CD4-positive, alpha-beta T cell treated with Interleukin-12 subunit alpha and Interleukin-12 subunit beta, for 1 hour (primary cell): ENCODE measurements around the gene B3GNT9.
"Not testable (repeated sequence)": the region's sequence is repeated elsewhere in the genome, so short reads cannot be mapped to it uniquely, and the experiment has no call there.

ENCODE experiments used
- DNase-seq: peaks from one replicate; pipeline ENCODE4 v3.0.0-alpha.2; 2020

The B3GNT9 gene

DNA sequence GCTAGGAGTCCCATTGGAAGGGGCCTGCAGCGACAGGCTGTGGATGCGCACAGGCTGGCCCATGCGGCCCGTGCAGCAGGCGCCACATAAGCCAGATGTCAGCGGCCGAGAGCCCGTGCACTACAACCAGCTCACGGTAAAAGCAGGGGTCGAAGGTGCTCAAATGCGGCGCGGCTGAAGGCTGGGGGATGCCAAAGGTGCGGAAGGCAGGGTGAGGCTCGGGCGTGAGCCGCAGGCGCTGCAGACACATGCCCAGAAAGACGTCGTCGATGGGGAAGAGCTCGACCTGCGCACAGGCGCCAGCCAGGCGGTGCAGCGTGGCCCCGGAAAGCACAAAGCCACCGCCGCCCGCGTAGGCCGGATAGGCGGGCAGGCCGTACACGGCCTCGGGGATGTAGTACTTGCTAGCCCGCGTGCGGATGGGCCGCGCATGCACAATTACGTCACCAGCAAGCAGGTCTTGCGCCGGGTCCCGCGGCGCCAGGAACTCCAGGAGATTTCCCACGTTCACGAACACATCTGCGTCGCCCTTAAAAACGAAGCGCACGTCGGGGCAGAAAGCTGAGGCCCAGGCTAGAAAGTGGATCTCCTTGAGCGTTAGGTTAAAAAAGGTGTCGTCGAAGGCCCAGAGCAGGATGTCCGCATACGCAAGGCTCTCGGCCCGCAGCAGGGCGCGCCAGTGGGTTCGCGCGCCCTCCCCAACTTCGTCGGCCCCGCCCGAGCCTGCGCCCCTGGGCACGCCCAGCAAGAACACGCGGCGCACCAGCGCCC is 1.3 kb downstream of the B3GNT9 start:
- no peak for DNase-seq

DNA sequence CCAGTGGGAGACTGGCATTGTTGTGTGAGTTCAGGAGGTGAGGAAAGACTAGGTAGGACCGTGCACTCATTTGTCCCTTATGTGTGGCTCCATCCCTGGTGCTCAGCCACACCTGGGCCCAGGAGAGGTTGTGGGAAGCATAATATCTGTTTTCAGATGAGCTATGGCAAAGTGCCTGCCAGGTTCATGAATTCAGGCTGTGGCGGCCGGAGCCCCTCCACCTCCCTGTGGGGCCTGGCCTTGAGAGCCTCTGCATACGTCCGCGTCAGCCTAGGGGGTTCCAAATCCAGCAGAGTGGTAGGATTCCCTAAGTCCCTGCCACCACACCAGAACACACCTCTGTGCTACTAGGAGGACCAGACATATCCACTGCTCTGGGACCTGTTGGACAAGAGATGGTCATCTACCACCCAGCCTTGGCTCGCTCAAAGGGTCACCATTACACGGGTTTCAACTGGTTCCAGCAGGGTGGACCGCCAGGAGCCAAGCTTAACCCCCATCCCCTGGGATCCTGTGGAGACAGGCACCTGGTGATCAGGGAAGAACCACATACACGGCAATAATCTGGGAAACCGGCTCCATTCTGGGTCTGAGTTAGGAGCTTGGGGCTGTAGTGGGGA is 2.0 kb downstream of the B3GNT9 start:
- DNase-seq: no peak

DNA sequence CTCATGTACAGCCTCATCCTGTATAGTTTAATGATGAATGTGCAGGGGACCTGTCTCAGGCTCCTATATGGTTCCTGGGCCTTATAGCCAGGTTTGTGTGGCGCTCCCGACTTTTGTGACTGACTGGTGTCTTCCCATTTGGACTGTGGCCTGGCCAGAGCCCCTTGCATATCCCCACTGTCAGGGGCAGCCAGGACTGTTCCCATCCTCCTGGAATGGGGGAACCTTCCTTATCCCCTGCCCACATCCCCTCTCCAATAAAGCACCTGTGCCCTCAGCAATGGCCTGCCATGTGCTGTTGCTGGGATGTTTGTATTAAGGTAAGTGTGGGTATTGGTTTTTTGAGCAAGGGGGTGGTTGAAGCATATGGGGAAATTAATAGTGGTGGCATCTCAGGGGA is 2.6 kb downstream of the B3GNT9 start:
- no peak for DNase-seq

DNA sequence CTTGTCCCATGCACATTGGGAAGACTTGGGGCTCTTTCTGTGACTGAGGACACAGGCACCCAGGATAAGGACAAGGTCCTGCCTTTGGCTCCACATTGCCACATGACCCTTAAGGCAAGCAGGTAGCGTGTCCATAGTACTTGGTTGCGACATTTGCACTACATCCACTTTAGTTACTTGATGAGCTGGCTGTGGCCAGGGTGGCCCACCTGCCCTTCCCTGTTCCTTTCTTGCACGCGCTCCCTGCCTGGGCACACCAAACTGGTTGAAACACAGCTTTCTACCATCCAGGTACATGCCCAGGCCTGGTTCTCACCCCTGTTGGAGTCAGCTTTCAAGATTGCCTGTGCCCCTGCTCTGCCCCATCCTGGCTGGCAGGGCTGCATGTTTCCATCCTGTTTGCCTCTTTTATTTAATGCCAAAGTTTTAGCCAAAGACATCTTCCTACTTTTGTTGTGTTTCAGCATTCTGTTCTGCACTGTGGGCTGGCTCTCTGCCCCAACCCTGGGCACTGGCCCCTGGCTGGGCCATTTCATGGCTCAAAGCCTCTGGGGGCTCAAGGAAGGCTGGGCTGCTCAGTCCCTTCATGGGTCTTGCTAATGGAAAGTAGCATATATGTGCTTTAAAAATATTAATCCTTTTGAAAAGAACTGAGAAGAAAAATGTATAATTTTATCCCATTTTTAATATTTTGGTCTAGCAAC is 3.2 kb downstream of the B3GNT9 start:
- DNase-seq: no peak

DNA sequence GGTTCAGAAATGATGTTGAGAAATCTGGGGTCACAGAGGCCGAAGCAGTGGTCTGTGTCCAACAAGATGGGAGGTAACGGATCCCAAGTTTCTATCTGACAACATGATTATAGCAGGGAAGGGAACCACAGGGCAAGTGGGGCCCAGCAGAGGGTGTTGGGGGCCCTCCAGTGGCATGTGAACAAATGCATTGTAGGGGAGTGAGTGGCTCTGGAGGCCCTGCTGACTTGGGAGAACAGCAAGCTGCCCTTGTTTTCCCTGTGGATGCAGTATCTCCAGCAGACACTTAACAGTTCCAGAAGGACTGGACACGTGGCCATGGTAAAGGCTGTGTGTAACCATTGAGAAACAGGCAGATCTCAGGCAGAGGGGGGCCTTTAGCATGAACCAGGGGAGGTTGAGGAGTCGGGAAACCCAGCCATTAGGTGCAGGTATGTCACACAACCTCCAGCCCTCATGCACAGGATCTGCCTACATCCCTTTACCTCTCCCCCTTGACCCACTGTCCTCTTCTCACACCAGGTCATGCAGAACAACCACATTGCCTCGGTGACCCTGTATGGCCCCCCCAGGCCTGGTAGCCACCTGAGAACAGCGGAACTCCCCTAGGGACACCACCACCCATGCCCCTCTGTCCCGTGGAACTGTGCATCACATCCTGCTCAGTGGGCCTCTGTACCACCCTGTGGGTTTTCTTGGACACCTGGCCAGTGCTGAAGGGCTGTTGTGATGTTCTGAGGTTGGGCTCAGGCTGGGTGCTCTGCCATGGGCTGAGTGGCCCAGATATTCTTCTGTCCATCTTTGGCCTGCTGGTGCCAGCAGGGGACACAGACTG is 4.1 kb downstream of the B3GNT9 start:
- no peak for DNase-seq

DNA sequence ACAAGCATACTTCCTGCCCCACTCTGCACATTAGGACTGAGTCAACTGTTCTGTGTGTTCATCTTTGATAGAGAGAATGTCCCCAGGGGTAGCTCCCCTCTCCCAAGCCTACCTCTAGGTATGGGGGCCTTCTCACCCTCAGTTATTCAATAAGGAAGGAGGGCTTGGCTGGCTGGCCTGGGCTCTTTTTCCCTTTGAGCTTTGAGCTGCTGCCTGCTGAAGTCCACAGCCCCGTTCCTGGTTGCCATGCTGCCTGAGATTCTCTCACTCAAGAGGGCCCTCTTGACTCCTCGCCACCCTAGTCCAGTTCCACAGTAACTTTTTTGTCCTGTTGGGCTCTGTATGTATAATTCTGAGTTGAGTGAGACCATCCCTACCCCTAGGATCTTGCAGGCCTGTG is 5.1 kb downstream of the B3GNT9 start:
- no peak for DNase-seq

DNA sequence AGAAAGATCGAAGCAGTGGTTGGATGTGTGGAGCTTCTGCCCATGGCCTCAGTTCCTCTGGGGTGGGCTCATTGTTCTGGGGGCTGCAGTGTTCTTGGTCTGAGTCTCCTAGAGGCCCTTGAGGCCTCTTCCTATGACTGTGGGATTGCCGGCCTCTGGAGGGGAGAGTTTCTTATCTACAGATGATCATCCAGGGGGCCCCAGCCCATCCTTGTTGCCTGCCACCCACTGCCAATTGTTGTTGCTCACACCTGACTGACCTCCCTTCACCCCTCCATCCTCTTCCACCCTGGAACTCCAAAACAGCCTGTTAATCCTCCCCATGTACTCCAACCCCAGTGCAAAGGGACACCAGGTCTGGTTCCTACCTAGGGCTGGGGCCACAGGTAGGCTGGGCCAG is 5.9 kb downstream of the B3GNT9 start:
- no peak for DNase-seq

DNA sequence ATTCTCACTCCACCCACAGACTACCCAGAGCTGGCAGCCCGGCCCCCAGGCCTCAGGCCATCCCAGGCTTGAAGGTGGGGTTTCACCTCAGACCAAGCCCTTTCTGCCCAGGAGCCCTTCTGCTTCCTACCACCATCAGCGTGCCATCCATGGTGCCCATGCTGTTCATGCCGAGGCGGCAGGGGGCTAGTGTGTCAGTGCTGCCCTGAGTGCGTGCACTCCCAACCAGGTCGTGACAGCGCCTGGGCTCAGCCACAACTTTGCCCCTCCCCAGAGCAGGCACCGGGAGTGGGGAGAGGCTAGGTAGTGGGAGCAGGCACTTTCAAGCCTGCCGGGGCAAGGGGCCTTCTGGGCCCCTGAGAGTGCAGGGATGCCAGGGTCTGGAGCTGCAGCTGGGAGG is 8.5 kb downstream of the B3GNT9 start:
- DNase-seq: no peak

DNA sequence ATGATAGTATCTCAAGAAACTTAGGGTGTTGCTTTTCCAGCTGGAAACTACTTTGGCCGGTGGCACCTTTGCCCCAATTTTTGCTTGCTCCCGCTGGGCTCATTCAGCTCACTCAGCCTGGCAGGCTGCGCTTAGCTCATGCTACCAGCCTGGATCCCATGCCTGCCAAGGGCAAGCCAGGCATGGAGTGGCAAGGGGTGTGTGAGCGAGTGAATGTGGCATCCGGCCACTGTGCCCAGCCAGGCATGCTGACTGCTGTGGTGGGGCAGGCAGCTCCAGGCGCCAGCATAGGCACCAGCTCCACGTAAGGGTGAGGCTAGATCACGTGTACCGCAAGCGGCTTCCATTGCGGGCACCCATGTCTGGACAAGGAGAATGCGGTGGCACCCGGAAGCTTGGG is 9.4 kb downstream of the B3GNT9 start:
- DNase-seq: no peak

DNA sequence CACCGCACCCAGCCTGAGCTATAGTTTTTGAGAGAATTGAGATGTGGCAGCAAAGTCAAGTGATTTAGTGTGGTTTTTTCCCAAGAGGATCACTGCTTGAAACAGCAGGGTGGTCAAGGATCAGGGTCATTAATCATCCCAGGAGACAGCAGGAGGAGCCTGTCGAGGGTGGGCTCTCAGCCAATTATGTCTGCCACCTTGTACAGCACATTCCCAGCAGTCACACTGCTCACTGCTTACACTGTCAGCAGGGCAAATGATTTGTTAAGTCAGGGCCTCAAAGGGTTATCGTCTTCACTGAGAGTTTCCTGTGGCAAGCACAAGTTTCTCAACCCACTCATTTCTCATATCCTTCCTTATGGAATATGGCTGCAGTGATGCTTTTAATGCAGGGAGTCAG is 13.2 kb downstream of the B3GNT9 start:
- DNase-seq: no peak

DNA sequence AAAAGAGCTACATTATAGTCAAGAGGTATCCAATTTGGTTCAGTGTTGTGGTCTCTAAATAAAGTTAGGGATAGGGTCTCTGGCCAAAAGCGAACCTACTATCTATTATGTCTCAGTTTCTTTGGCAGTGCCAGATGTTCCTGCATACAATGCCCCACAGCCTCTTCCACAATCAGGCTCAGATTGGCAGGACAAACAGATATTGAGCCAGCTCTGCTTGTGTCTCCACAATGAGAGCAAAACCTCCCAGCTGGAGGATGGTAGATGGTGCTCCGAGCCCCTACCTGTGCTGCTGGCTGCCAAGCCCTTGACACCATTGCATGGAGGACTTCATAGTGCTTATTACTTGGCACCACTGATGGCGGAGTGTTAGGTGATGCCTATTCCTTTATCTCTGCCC is 21.4 kb downstream of the B3GNT9 start:
- DNase-seq: no peak

DNA sequence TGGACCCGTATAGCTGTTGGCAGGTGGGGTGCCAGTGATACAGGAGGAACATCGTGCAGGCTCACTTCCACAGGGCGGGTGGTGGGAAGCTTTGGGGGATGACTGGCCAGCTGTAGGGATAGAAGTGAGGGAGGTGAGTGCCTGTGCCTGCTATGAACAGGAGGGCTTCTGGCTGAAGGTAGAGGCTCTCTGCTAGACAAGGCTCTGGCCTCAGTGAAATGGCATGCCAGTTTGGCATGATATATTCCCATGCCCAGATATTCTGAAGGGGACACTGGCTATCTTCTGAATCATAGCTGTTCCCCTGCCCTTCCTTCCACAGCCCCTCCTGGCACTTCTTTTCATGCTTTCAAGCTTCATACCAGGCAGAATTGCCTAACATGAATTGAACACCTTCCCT is 21.9 kb downstream of the B3GNT9 start:
- no peak for DNase-seq

DNA sequence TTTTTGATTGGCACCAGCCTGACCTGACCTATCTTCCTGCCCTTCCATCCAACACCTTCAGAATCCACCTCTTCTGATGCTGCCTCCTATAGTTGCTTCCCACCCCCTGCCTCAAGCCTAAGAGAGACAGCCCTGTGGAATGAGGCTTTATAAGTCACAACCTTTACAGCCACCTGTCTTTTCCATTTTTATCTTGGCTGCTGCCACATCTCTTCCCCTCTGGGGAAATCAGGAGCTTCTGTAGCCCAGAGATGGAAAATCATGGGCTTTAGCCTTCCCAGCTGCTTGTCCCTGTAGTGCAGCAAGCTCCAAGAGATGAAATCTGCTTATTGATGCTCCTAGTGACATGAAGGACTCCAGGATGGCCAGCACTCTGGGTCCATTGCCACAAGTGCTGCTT is 22.4 kb downstream of the B3GNT9 start:
- DNase-seq: no peak

DNA sequence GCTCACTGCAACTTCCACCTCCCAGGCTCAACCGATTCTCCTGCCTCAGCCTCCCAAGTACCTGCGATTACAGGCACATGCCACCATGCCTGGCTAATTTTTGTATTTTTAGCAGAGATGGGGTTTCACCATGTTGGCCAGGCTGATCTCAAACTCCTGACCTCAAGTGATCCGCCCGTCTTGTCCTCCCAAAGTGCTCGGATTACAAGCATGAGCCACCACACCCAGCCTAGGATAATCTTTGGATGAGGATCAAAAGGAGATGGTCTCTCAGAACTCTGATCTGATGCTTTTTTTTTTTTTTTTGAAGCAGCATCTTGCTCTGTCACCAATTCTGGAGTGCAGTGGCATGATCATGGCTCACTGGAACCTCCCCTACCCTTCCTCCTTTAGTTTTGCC is 28.0 kb downstream of the B3GNT9 start:
- not testable (repeated sequence) for DNase-seq

DNA sequence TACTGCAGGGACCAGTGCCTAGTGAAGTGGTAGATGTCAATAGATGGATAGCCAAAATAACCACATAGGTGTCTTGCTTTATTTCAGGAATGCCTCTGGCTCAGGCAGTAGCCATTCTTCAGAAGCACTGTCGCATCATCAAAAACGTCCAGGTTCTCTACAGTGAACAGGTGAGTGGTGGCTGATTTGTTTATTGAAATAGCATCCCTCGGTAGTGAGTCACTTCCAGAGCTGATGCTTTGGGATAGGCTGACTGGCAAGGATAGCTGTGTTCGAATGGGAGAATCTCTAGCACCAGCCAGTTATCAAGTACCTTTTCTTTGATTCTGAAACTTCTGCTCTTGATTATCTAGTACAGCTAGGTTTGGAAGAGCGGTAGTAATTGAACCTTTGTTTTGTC is 30.8 kb downstream of the B3GNT9 start:
- no peak for DNase-seq

DNA sequence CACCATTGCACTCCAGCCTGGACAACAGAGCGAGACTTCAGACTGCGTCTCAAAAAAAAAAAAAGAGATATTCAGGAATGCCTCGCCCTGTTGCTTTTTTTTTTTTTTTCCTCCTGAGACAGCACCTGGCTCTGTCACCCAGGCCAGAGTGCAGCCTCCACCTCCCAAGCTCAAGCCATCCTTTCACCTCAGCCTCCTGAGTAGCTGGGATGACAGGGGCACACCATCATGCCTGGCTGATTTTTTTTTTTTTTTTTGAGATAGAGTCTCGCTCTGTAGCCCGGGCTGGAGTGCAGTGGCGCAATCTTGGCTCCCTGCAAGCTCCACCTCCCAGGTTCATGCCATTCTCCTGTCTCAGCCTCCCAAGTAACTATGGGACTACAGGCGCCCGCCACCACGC is 33.1 kb downstream of the B3GNT9 start:
- no peak for DNase-seq

DNA sequence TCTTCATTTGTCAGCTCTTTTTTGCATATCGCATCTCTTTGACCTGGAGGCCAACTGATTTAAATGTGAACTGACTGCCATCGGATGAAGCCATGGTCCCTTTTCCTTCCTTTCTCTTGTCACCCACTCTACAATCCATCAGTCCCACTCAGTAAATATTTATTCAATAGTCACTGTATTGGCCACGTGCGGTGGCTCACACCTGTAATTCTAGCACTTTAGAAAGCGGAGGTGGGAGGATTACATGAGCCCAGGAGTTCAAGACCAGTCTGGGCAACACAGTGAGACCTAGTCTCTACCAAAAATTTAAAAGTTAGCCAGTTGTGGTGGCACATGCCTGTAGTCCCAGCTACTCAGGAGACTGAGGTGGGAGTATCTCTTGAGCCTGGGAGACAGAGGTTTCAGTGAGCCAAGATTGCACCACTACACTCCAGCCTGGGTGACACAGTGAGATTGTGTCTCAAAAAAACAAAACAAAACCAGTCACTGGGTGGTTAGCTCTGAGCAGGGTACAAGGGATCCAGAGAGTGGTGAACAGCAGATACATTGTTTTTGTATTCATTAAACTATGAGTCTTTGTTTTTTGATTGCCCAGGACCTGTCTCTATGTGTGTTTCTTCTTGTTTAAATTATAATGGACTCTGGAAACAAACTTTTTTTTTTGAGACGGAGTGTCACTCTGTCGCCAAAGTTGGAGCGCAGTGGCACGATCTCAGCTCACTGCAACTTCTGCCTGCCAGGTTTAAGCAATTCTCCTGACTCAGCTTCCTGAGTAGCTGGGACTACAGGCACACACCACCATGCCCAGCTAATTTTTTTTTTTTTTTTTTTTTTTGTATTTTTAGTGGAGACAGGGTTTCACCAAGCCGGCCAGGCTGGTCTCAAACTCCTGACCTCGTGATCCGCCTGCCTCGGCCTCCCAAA is 34.1 kb downstream of the B3GNT9 start:
- no peak for DNase-seq

DNA sequence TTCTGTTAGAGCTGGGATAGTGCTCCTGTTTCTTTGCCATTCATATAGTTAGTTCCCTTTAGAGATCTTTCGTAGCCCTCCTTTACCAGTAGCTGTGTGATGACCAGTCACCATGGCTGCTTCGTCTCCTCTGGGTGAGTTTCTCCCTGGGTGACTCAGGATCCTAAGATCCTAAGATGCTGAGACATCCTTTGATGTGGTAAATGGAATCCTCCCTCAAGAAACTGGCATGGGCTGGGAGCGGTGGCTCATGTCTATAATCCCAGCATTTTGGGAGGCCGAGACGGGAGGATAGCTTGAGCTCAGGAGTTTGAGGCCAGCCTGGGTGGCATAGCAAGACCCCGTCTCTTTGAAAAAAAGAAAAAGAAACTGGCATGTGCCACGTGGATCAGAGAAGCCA is 35.2 kb downstream of the B3GNT9 start:
- DNase-seq: no peak

DNA sequence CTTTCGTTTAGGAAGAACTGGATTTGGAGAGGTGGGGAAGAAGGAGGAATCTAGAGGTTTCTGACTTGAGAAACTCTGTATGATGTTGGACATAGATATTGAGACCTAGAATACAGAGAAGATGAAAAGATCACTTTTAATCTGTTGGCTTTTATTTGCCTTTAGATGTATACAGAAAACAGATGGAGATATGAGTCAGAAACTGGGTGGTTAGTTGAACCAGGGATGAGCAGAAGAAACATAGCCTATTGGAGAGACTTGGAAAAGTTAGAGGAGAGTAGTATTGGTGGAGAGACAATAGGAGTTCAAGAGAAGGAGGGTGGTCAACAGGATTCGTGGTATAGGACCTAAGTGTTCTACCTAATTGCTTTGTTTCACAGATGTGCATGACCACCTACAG is 36.0 kb downstream of the B3GNT9 start:
- no peak for DNase-seq

DNA sequence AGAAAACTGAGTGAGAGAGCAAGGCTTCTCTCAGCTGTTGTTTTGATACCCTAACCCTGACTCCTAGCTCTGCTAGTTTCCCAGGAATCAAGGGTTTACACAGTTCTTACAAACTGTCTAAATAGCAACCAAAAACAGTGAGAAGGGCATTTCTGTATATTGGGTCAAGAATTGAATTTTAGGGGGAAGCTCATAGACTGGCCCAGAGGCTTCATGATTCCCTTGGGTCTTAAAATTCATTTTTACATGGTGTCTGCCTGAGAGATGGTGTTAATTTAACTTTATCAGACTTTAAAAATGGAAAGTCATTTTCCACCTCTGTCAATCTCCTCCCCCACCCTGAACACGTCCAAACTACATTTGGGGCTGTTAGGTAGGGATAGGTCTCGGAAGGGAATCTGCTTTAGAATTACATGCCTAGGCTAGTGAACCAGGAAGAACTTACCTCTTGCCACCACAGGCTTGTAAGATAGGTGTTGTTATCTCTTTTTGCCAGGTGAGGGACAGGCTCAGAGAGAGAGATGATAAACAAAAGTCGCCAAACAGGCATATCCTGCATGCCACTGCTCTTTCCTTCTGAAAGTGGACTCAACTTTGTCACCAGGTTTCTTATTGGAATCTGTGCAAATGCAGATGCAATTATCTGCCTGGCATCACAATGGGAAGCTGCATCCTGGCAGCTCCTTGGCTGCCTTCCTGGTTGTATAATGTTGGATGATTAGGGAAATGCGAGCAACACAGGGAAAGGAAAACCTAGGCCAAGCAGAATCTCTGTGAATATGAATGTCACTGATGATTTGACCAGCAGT is 38.0 kb downstream of the B3GNT9 start:
- DNase-seq: no peak

DNA sequence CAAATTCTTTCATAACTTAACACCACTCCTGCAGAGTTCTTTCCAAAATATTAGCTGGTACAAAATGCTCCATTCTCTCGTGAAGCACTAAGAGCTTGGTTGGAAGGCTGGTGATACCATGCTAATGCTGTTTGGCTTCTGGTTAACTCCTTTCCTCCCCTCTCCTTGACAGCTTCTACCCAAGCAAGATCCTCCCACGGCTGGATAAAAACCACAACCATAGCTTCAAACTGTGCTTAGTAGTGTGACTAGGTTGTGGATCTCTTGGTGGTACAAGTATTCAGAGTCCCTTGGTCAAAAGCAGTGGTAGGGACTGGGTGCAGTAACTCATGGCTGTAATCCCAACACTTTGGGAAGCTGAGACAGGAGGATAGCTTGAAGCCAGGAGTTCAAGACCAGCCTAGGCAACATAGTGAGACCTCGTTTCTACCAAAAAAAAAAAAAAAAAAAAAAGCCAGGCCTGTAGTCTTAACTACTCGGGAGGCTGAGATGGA is 38.8 kb downstream of the B3GNT9 start:
- DNase-seq: no peak
